Activated CD4-positive, alpha-beta T cell treated with anti-CD3 and anti-CD28 coated beads for 4 hours (primary cell): ENCODE data around the gene TBC1D22A.
A peak's percentile ranks its signal among the peaks of the same experiment; 100 is the strongest.

Experiments used
- DNase-seq, 2 donors: peaks; one replicate each; pipeline ENCODE4 v3.0.0-alpha.2; 2020

The TBC1D22A gene

DNA sequence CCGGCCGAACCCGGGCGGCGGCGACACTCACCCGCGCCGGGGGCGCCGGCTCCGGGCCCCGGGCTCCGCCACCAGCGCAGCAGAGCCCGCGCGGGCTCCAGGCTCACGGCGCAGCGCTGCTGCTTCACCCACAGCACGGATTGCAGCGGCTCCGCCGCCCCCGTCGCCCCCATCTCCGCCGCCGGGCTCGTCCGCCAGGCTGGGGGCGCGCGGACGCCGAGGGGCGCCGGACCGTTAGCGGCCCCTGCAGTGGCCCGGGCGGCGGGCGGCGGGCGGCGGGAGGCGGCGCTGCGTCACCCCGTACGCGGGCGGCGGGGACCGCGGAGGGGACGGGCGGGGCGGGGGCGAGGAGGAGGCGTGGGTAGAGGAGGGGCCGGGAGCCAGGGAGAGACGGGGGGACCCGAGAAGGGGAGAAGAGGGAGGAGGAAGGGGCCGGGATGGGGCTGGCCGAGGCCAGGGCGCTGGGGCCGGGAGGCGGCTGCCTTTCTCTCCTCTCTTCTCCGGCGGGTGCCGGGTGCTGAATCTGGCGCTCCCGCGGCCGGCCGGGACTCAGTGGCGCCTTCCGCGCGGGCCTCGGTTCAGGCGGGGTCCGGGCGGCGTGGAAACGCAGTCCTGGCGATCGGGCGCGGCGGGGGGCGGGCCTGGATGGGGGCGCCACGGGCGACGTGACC lies 24.3 kb upstream of the TBC1D22A start, which contains the start of gene CERK:
Gene CERK (minus strand): TSS at position 277 of the 671 bp plus-strand sequence. CDS start 104 bp downstream, at position 173.
- DNase-seq: peak; percentile 75

- DNase-seq: no peak
These were observed 23.8 kb upstream of the TBC1D22A start for GRCh38 chr22:46738647-46739093.

GRCh38 chr22:46739094-46739870 lies 23.2 kb upstream of the TBC1D22A start:
- peak; percentile 76 to 85 for DNase-seq

GRCh38 chr22:46740910-46741780 lies 21.3 kb upstream of the TBC1D22A start:
- DNase-seq: no peak

- no peak for DNase-seq
These were observed 20.4 kb upstream of the TBC1D22A start for GRCh38 chr22:46741974-46742519.

- no peak for DNase-seq
These were observed 19.8 kb upstream of the TBC1D22A start for GRCh38 chr22:46742576-46743221.

DNA sequence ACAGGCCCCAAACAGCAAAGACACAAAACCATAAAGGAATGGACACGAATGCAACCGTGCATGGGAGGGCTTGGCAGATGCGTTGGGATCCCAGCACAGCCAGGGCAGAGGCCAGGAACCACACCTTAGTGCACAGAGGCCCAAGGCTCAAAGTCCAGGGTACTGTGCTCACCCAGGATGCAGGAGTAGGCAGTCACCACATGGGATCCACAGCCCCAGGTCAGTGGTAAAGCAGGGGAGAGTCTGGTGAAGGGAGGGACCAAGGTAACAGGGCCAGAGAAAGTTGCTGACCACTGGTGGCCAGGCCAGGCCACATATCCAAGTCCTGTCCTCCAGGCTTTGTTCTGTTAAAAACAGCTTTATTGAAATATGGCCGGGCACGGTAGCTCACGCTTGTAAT lies 17.9 kb upstream of the TBC1D22A start:
- DNase-seq: no peak

GRCh38 chr22:46746192-46746591 lies 16.3 kb upstream of the TBC1D22A start:
- DNase-seq: no peak

DNA sequence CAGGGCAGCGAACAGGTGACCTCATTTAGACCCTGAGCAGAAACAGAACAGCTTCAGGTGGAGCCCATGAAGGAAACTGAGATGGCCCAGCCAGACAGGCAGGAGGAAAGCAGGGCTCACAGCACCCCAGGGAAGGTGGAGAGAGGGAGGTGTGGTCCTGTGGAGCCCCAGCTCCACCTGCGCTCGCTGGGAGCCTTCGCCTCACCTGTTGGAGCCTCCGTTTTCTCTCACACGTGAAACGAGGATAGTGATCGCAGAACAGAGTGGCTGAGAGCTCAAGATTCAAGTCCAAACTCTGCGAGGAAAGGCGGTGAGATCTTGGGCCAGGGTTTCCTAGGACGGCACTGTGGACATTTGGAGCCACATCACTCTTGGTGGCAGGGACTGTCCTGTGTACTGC lies 15.8 kb upstream of the TBC1D22A start:
- no peak for DNase-seq

DNA sequence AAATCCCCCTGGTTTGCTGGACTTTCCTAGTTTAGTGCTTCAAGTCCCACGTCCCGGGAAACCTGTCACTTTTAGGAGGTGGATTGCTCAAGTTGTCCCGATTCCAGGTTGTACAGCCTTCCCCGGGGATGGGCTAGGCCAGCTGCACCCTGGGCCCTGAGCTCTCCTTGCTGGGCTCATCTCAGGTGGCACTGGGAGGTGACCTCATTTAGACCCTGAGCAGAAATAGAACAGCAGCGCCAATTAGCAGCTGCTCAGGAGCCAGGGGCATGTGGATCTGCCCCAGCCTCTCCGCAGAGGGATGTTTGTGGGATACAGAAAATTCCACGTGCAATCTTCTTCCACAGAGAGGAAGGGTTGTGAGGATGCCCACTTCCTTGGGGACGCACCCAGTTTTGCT lies 14.8 kb upstream of the TBC1D22A start:
- no peak for DNase-seq

GRCh38 chr22:46748206-46748907 lies 14.1 kb upstream of the TBC1D22A start:
- DNase-seq: no peak

GRCh38 chr22:46748908-46749675 lies 13.4 kb upstream of the TBC1D22A start:
- DNase-seq: peak; percentile 45 to 57

GRCh38 chr22:46749682-46750529 lies 12.5 kb upstream of the TBC1D22A start:
- DNase-seq: no peak

DNA sequence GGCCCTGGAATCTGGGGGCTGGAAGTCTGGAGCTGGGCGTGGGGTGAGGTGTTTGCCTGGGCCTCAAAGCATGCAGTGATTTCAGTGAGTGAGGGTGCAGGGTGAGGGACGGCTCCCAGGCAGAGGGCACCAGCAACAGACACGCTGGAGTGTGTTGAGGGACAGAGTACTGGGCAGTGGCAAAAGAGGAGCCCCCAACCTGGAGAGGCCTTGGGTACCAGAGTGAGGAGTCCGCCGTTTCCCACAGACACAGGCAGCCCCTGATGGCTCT lies 12.0 kb upstream of the TBC1D22A start:
- no peak for DNase-seq

DNA sequence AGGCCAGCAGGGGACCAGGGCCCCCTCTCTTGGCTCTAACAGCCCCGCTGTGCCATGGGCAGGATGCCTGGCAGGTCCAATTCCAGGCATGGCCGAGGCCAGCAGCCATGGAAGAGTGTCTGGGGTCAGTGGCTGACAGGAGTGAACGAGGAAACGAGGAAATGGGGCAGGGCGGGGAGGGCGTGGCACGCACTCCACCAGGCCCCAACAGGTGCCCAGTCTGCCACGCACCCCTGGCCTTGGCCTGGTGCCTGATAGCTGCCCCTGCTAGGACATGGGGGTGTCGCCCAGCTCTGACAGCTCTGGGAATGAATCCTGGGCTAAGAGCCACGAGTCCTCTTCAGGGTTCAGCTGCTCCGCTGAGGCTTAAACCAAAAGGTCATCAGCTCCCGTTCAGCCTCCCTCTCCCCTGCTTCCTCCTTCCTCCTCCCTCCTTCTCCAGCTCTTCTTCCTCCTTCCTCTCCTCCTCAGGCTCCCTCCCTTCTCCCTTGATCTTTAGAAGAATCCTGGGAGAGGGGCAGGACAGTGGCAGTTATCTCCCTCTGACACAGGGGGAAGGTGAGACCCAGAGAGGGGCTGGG lies 11.5 kb upstream of the TBC1D22A start:
- no peak for DNase-seq

DNA sequence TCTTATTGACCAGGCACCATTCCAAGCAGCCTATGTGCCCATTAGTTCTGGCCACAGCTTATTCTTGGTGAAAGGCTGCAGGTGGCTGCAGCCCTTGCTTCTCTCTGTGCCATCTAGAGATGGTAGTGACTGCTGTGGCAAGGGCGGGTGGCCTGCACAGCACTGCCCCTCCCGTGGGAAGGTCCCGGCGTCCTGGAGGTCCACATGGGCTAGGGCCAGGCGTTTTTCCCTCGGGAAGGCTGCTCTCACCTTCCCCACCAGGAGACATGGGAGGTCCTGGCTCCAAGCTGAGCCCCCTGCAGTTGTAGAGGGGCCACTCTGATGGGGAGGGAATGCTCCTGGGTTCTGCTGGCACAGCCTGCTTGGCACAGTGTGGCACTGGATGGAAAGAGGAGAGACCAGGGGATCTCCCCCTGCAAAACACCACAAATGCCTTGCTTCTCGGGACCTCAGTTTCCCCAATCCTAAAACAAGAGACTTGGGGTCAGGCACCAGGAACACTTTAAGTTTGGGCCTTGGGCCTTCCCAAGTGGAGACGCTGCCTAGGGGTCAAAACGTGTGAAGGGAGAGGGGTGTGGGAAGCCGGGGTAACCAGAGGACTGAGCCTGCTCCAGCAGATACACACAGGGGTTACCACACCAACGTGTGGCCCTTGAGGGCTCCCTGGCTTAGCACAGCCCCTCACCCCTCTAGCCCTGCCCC lies 10.0 kb upstream of the TBC1D22A start:
- DNase-seq: no peak

DNA sequence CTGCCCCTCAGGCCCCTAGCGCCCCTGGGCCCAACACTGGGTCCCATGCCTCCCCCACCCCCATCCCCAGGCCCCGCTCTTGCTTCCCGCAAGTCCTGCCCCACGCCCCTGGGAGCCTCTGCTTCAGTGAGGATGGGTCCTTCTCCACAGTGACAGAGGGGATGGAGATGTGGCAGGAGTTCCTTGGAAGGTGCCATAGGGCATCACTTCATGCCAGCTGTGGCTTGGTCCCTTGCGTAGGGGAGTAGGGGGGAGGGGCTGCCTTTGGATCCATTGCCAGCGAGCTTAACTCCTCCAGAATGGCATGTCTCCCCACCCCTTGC lies 9.5 kb upstream of the TBC1D22A start:
- DNase-seq: no peak

DNA sequence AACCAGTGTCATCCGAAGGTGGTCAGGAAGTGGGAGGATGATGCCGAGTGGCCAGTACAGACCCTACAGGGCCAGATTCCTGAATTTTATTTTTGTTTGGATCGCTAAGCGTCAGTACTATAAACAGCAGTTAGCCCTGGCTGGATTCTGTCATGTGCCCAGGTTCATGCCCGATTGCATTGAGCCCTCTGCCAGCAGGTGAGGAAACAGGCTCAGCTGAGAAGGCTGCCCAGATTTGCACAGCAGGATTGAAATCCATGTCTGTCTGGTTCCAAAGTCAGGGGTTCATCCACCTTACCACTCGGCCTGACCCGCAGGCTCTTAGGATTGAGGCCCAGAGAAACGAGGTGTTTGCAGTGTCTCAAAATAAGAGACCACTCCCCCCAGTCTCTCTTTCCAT lies 9.1 kb upstream of the TBC1D22A start:
- DNase-seq: no peak

- DNase-seq: no peak
These were observed 8.7 kb upstream of the TBC1D22A start for GRCh38 chr22:46753761-46754109.
